Endothelial cell of umbilical vein (primary cell): ENCODE measurements around the gene IL36RN. TPM values are rescaled to one million over a fixed set of nuclear protein-coding genes. Genes with fewer than 3 reads are reported as not detected.

Source experiments
- BruUV-seq: library from RNA; stranded (reverse); fragments of 400-500 nt; replicated peaks from 2 replicates; lab custom pipeline; 2021; lab: Mats Ljungman, UMichigan
- CTCF ChIA-PET: fragments of 300-600, 350-600 bp; sonication (Branson Sonifier 250); formaldehyde crosslinking; loops from one replicate; lab custom pipeline; 2021; ENCODE audit warnings: antibody characterized with exemption, inconsistent platforms; lab: Charles Lee
- POLR2A ChIA-PET: fragments of 300-600, 350-600 bp; sonication (Branson Sonifier 250); formaldehyde crosslinking; loops from one replicate; lab custom pipeline; 2021; ENCODE audit warnings: antibody characterized with exemption, inconsistent platforms; lab: Charles Lee
- DNase-seq: peaks from one replicate; pipeline ENCODE4 v3.0.0-alpha.2; 2011; ENCODE audit warnings: low read depth, low spot score
- FAIRE-seq: peaks from 2 replicates; lab custom pipeline; 2011; peaks lifted over from hg19 to GRCh38; lab: Jason Lieb, UNC
- H2AFZ ChIP-seq: 2 replicates; pipeline ENCODE4 v1.6.0; 2012; ENCODE audit warnings: low read depth, low read length, control low read depth, inconsistent platforms
- H3K27ac ChIP-seq: 2 replicates; pipeline ENCODE4 v1.5.1; 2011; ENCODE audit warnings: low read depth, mild to moderate bottlenecking, control low read depth, low read length, moderate library complexity; ENCODE audit not compliant: insufficient read depth
- H3K27me3 ChIP-seq, 2 experiments: 2 replicates each; pipeline versions ENCODE4 v1.6.0 to v1.6.1; 2011; ENCODE audit warnings: low read length in 2 of 2, mixed read lengths in 1 of 2; ENCODE audit not compliant: control insufficient read depth in 2 of 2, insufficient read depth in 2 of 2
- H3K36me3 ChIP-seq, 2 experiments: 2 replicates in 1 of 2; 3 replicates in 1 of 2; pipeline ENCODE4 v1.5.1; 2011; ENCODE audit warnings: low read length in 2 of 2, mild to moderate bottlenecking in 1 of 2, moderate library complexity in 1 of 2; ENCODE audit not compliant: control insufficient read depth in 2 of 2, insufficient read depth in 2 of 2; ENCODE audit errors: extremely low read depth in 1 of 2
- H3K4me1 ChIP-seq: 3 replicates; pipeline ENCODE4 v1.5.1; 2011; ENCODE audit warnings: mild to moderate bottlenecking, low read length; ENCODE audit not compliant: control insufficient read depth, insufficient read depth; ENCODE audit errors: extremely low read depth
- H3K4me2 ChIP-seq: 2 replicates; pipeline ENCODE4 v1.6.1; 2011; ENCODE audit warnings: low read length, control low read depth, mixed read lengths; ENCODE audit not compliant: insufficient read depth
- H3K4me3 ChIP-seq, 3 experiments: fragments of 200-600 bp in 1 of 3; sonication (generic), shearing (Covaris generic) in 1 of 3; replicated peaks in 1 of 3; 2 replicates each; pipeline ENCODE4 v1.5.1; 2011 to 2016; ENCODE audit warnings: control low read depth in 3 of 3, low read length in 3 of 3, mild to moderate bottlenecking in 2 of 3, inconsistent platforms in 1 of 3, low read depth in 1 of 3, moderate library complexity in 1 of 3; ENCODE audit not compliant: insufficient read depth in 1 of 3
- H3K79me2 ChIP-seq: 2 replicates; pipeline ENCODE4 v1.6.0; 2012; ENCODE audit warnings: low read length, inconsistent platforms; ENCODE audit not compliant: control insufficient read depth, insufficient read depth
- H3K9ac ChIP-seq: replicated peaks from 2 replicates; pipeline ENCODE3; 2011; ENCODE audit warnings: low read length, control low read depth; ENCODE audit not compliant: insufficient read depth; ENCODE audit errors: extremely low read depth
- H3K9me1 ChIP-seq: replicated peaks from 3 replicates; pipeline ENCODE4 v1.6.0; 2011; ENCODE audit warnings: mild to moderate bottlenecking, low read length; ENCODE audit not compliant: control insufficient read depth, insufficient read depth; ENCODE audit errors: extremely low read depth
- H3K9me3 ChIP-seq: replicated peaks from 2 replicates; pipeline ENCODE4 v1.5.1; 2012; ENCODE audit warnings: low read length, inconsistent platforms; ENCODE audit not compliant: control insufficient read depth, insufficient read depth
- H4K20me1 ChIP-seq: replicated peaks from 2 replicates; pipeline ENCODE3; 2011; ENCODE audit warnings: mild to moderate bottlenecking, low read length; ENCODE audit not compliant: control insufficient read depth, insufficient read depth; ENCODE audit errors: extremely low read depth
- EZH2 ChIP-seq: IDR thresholded peaks from 2 replicates; pipeline ENCODE4 v1.6.1; 2012; ENCODE audit warnings: borderline replicate concordance, low read depth, mild to moderate bottlenecking, moderate library complexity, low read length, inconsistent platforms; ENCODE audit not compliant: severe bottlenecking
- FOS ChIP-seq: IDR thresholded peaks from 2 replicates; pipeline ENCODE4 v1.6.1; 2011; ENCODE audit warnings: mild to moderate bottlenecking, low read length, moderate library complexity, borderline replicate concordance; ENCODE audit not compliant: insufficient read depth
- GATA2 ChIP-seq: IDR thresholded peaks from 2 replicates; pipeline ENCODE4 v1.7.0; 2011; ENCODE audit warnings: low read depth, mild to moderate bottlenecking, moderate library complexity, mixed read lengths, low read length; ENCODE audit not compliant: insufficient read length, insufficient read depth
- JUN ChIP-seq: IDR thresholded peaks from 2 replicates; pipeline ENCODE4 v1.6.1; 2011; ENCODE audit warnings: borderline replicate concordance, low read depth; ENCODE audit not compliant: insufficient read length, insufficient read depth
- MYC ChIP-seq: IDR thresholded peaks from one replicate; pipeline ENCODE4 v1.6.1; 2011; ENCODE audit warnings: mild to moderate bottlenecking, low read depth, low read length
- POLR2A ChIP-seq: IDR thresholded peaks from 2 replicates; pipeline ENCODE4 v1.6.1; 2012; ENCODE audit warnings: low read depth, mild to moderate bottlenecking, control low read depth, low read length
- POLR2AphosphoS5 ChIP-seq: IDR thresholded peaks from 2 replicates; pipeline ENCODE4 v1.6.1; 2012; ENCODE audit warnings: low read depth, mild to moderate bottlenecking, control low read depth, low read length, moderate library complexity; ENCODE audit not compliant: insufficient read depth
- dilution Hi-C: fragments of 300-500 bp; cut with MboI; formaldehyde crosslinking; loops from one replicate; pipeline ENCODE4 v1.15.0; 2019; ENCODE audit warnings: low sequenced_read_pairs; ENCODE audit not compliant: extremely low pct_ligation_motif_present
- intact Hi-C: fragments of 100-400 bp; cut with micrococcal nuclease; formaldehyde crosslinking; loops from one replicate; pipeline ENCODE4 v1.10.0; 2022
- polyA plus RNA-seq, 4 experiments: library from polyadenylated mRNA; depleted of rRNA in 3 of 4; stranded (reverse) in 3 of 4; unstranded in 1 of 4; fragments of >200 nt; gene quantifications; 2 replicates each; pipeline versions ENCODE4 v1.2.1 to v1.2.3, GENCODE V29; 2011 to 2012; ENCODE audit warnings: missing spikeins in 1 of 4
- total RNA-seq: library from RNA; stranded (reverse); gene quantifications from 2 replicates; pipeline ENCODE4 v1.2.3, GENCODE V29; 2021
- TF ChIP-seq, protein P1 (sequence below), 2 donors: IDR thresholded peaks; 1 replicate in 1 of 2; 2 replicates in 1 of 2; pipeline ENCODE4 v1.5.1; 2011; ENCODE audit warnings: low read length in 2 of 2, mild to moderate bottlenecking in 2 of 2, moderate library complexity in 2 of 2, control low read depth in 1 of 2, inconsistent platforms in 1 of 2, low read depth in 1 of 2; ENCODE audit not compliant: insufficient read depth in 1 of 2; ENCODE audit errors: extremely low read depth in 1 of 2
- TF ChIP-seq, protein P2 (sequence below): IDR thresholded peaks from 2 replicates; pipeline ENCODE4 v1.6.1; 2011; ENCODE audit not compliant: insufficient read depth, insufficient read length

Gene IL36RN
- total and polyA plus RNA-seq, 2 donors (not counting 3 experiments of a cell fraction or from before 2014, with no cell fraction given): not detected

DNA sequence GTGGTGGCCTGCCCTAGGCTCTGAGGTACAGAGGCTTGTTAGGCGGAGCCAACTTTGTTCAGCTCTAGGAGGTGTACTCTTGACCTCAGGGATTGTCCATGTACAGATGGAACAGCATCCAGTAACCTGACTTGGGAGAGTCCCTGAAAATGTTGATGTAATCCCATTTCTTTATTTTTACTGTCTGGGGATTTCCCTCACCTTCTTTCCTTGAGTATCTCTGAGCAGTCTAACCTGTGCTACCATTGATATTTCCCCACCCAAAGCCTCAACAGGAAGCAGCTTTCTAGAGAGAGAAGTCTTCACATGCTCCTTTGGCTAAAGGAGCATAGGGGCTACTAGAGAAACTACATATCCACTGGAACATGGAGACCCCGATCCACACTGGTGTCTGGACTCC, 43.3 kb upstream of the IL36RN start:
- Histone ChIP-seq H3K9me3 (no peaks in the 10 kb centered on the region), H4K20me1 (no peaks in the 10 kb centered on the region), H3K79me2 (no peaks in the 10 kb centered on the region), H3K4me1 (no peaks in the 10 kb centered on the region), H3K27me3 (peaks cover 0 to 3% of the 10 kb centered on the region in 2 experiments), H3K4me2 (no peak overlapping the region), H3K27ac (no peak overlapping the region), H2AFZ (no peak overlapping the region), H3K4me3 (no peak overlapping the region), H3K9me1 (no peaks in the 10 kb centered on the region), H3K9ac (no peak overlapping the region), H3K36me3 (no peaks in the 10 kb centered on the region)
- CTCF ChIA-PET: no interaction called here
- POLR2A ChIA-PET: no interaction called here
- BruUV-seq: no TSS peak
- intact Hi-C loops (no loop called here), dilution Hi-C loops (no loop called here)
- FAIRE-seq (no peak), DNase-seq (no peak)
- TF ChIP-seq MYC: no peak
- TF ChIP-seq POLR2AphosphoS5: no peak
- TF ChIP-seq, protein P1, sequence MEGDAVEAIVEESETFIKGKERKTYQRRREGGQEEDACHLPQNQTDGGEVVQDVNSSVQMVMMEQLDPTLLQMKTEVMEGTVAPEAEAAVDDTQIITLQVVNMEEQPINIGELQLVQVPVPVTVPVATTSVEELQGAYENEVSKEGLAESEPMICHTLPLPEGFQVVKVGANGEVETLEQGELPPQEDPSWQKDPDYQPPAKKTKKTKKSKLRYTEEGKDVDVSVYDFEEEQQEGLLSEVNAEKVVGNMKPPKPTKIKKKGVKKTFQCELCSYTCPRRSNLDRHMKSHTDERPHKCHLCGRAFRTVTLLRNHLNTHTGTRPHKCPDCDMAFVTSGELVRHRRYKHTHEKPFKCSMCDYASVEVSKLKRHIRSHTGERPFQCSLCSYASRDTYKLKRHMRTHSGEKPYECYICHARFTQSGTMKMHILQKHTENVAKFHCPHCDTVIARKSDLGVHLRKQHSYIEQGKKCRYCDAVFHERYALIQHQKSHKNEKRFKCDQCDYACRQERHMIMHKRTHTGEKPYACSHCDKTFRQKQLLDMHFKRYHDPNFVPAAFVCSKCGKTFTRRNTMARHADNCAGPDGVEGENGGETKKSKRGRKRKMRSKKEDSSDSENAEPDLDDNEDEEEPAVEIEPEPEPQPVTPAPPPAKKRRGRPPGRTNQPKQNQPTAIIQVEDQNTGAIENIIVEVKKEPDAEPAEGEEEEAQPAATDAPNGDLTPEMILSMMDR (IDR thresholded peaks at IDR 0.05; ENCODE audit: extremely low read depth in 1 of 2, insufficient read depth in 1 of 2, low read depth in 1 of 2, low read length in 2 of 2): no peak
- TF ChIP-seq, protein P2, sequence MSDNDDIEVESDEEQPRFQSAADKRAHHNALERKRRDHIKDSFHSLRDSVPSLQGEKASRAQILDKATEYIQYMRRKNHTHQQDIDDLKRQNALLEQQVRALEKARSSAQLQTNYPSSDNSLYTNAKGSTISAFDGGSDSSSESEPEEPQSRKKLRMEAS: no peak
- no peak for TF ChIP-seq FOS
- no peak for TF ChIP-seq EZH2
- TF ChIP-seq POLR2A: no peak
- no peak for TF ChIP-seq JUN
- no peak for TF ChIP-seq GATA2
